Activated CD4-positive, alpha-beta T cell treated with anti-CD3 and anti-CD28 coated beads for 36 hours (primary cell): ENCODE data around the gene C11orf86. TPM values are rescaled to one million over a fixed set of nuclear protein-coding genes. Genes with fewer than 3 reads are reported as not detected.

Experiments
- ATAC-seq: fragments of 200-7000 bp; cut with Tn5 transposase; one replicate; pipeline ENCODE4 v1.10.0; 2021; ENCODE audit warnings: mild to moderate bottlenecking, moderate library complexity
- CTCF ChIA-PET: fragments of 350-600 bp; sonication (Branson Sonifier 250); formaldehyde crosslinking; loops from one replicate; lab custom pipeline; 2021; ENCODE audit warnings: antibody characterized with exemption; lab: Charles Lee
- POLR2A ChIA-PET: fragments of 350-600 bp; sonication (Branson Sonifier 250); formaldehyde crosslinking; loops from one replicate; lab custom pipeline; 2021; ENCODE audit warnings: antibody characterized with exemption, inconsistent platforms; lab: Charles Lee
- DNase-seq: peaks from one replicate; pipeline ENCODE4 v3.0.0-alpha.2; 2020
- H3K27ac Mint-ChIP-seq: one replicate; pipeline ENCODE4 v1.8.0; 2021; ENCODE audit warnings: mixed read lengths
- H3K27me3 Mint-ChIP-seq: one replicate; pipeline ENCODE4 v1.8.0; 2021; ENCODE audit warnings: mixed read lengths
- H3K36me3 Mint-ChIP-seq: one replicate; pipeline ENCODE4 v1.8.0; 2021; ENCODE audit warnings: low read depth, mixed read lengths
- H3K4me1 Mint-ChIP-seq: one replicate; pipeline ENCODE4 v1.8.0; 2021; ENCODE audit warnings: mixed read lengths
- H3K4me3 Mint-ChIP-seq: one replicate; pipeline ENCODE4 v1.8.0; 2021; ENCODE audit warnings: mild to moderate bottlenecking, moderate library complexity, mixed read lengths
- H3K9me3 Mint-ChIP-seq: one replicate; pipeline ENCODE4 v1.8.0; 2021; ENCODE audit warnings: low read depth, mixed read lengths
- intact Hi-C, 2 experiments: fragments of 100-400 bp; cut with DNase I in 1 of 2; cut with micrococcal nuclease in 1 of 2; formaldehyde crosslinking; loops; one replicate each; pipeline versions ENCODE4 v1.14.2 to v1.15.1; 2022 to 2024; cut with DNase I, micrococcal nuclease
- total RNA-seq, 2 experiments: library from RNA; stranded (reverse); gene quantifications; one replicate each; pipeline ENCODE4 v1.2.3, GENCODE V29; 2021

Gene C11orf86
- total RNA-seq, 2 experiments from 2014 or later, result not detected

DNA sequence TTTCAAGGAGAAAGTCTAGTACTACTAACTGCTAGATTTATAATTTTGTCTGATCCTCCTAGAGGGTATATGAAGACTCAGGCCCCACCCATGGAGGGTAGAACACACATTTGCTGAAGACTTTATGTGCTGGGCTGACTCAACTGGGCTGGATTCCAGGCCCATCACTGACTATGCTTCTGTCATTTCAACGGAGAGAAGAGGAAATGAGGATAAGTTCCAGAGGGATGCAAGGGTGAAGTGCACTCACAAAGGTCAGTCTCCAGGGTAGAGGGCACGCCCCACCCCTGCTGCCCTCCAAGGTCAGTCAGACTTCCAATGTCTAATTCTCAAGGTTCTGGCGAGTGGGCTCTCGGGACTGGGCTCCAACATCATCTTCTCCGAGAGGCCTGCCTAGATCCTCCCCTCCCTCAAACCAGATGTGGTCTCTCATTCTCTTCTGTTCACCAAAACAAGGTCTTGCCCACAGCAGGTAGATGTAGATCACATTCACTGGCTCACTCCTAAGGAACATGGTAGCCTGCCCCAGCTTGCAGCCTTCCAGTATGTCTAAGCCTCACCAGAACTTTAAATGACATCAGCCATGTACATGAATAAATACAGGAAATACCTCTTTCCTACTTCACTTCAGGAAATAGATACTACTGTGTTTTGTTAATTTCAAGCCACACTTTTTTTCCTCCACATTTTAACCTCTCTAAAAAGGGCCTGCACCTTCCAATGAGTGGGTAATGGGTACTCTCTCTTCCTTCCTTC, 7.3 kb upstream of the C11orf86 start:
- H3K27me3 Mint-ChIP-seq, result peaks cover 7% of the 10 kb centered on the region
- intact Hi-C loops, result no loop called here
- CTCF ChIA-PET, result no interaction called here
- H3K4me3 Mint-ChIP-seq, result no peak overlapping the region
- POLR2A ChIA-PET, result no interaction called here
- H3K4me1 Mint-ChIP-seq, result peaks cover 17% of the 10 kb centered on the region
- H3K27ac Mint-ChIP-seq, result no peak overlapping the region
- no peak for DNase-seq
- no peaks in the 10 kb centered on the region for H3K9me3 Mint-ChIP-seq
- ATAC-seq, result no peak
- no peaks in the 10 kb centered on the region for H3K36me3 Mint-ChIP-seq

DNA sequence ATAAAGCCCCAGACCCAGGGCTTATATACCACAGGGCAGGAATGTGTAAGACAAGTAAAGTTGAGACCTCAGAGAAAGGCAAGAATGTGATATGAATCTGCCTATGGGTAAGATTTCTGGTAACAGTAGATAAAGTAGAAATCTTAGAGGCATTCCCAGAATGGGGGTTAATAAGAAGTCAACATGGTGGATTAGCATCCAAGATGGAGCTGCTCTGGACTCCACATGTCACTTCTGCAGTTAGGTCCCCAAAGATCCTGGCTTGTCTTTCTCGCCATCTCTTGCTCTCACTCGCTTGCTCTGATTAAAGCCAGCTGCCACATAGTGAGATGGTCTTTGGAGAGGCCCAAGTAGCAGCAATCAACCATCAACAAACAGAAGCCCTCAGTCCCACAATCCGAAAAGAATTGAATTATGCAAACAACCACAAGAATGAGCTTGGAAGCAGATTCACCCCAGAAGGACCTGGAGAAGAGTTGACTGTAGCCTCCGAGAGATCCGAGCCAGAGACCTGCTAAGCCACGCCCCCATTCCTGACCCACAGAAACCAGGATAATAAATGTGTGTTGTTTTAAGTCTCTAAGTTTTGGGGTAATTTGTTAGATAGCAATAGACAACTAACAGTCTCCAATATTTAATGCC, 5.4 kb upstream of the C11orf86 start:
- ChIA-PET CTCF (no interaction called here), POLR2A (no interaction called here)
- Mint-ChIP-seq H3K36me3 (no peaks in the 10 kb centered on the region), H3K4me3 (no peak overlapping the region), H3K27ac (no peak overlapping the region), H3K9me3 (no peaks in the 10 kb centered on the region), H3K4me1 (peaks cover 17% of the 10 kb centered on the region), H3K27me3 (peaks cover 8% of the 10 kb centered on the region)
- DNase-seq, result no peak
- ATAC-seq, result no peak
- intact Hi-C loops, result loop anchor here in 1 of 2 experiments (1.0 to 2.0 kb wide), 2 partner anchors 11 to 77 kb away; partner anchors contain the start of gene PC

DNA sequence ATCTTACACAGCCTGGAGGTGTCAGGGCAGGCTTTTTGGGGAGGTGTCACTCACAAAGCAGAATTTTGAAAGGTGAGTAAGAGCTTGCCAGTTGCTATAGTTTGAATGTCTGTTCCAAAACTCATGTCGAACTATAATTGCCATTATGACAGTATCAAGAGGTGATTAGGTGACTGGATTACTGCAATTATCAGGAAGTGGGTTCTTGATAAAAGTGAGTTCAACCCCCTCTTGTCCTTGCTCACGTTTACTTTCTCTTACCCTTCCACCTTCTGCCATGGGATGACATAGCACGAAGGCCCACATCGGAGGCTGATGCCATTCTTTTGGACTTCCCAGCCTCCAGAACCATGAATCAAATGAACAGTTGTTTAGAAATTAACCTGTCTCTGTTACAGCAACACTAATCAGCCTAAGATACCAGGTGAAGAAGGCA, 4.7 kb upstream of the C11orf86 start:
- H3K27me3 Mint-ChIP-seq, result peaks cover 9% of the 10 kb centered on the region
- POLR2A ChIA-PET, result interaction anchor here (1.0 kb wide), 1 partner anchor 20 kb away, joined by 3 read pairs; no protein-coding TSS in a partner anchor
- no peak overlapping the region for H3K4me3 Mint-ChIP-seq
- intact Hi-C loops, result loop anchor here in 1 of 2 experiments (1.0 to 2.0 kb wide), 2 partner anchors 12 to 78 kb away; partner anchors contain the start of gene PC
- DNase-seq (no peak), ATAC-seq (peak; percentile 59)
- no peaks in the 10 kb centered on the region for H3K9me3 Mint-ChIP-seq
- H3K27ac Mint-ChIP-seq, result no peak overlapping the region
- H3K4me1 Mint-ChIP-seq, result peaks cover 17% of the 10 kb centered on the region
- no peaks in the 10 kb centered on the region for H3K36me3 Mint-ChIP-seq
- CTCF ChIA-PET, result interaction anchor here (0.6 to 1.2 kb wide), 3 partner anchors 11 to 660 kb away, joined by 3 to 4 read pairs (median 3); no protein-coding TSS in a partner anchor

DNA sequence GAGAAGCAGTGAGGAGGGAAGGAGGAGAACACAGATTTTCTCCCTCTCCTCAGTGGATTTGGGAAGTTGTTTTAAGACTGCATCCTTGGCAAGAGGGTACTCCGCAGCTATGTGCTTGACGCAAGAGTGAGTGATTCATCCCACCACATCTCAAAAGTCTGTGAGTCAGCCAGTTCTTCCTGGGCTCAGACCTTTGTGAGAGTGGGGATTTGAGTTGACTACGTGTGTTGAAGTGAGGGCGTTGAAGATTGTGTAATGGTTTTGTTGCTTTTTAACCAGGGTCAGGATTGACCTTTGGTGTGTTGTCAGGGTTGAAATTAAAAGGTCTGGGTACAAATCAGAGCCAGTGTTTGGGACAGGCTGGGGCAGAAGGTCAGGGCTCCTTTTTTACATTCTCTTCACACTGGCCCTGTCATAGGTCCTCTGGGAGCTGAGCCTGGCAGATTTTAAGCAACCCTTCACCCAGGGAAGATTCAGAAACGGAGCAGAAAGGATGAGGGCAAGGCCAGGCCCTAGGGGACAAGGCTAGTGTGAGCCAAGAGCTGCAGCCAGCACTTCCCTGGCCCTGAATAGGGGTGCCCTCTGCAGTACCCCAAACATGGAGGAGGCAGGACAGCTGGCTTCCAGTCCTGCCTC, 4.2 kb upstream of the C11orf86 start:
- Mint-ChIP-seq H3K27me3 (peaks cover 13% of the 10 kb centered on the region), H3K9me3 (no peaks in the 10 kb centered on the region), H3K36me3 (no peaks in the 10 kb centered on the region), H3K4me3 (no peak overlapping the region), H3K27ac (peak overlapping the region; percentile 24), H3K4me1 (peaks cover 17% of the 10 kb centered on the region)
- intact Hi-C loops, result loop anchor here in 1 of 2 experiments (1.0 to 2.0 kb wide), 2 partner anchors 13 to 78 kb away; partner anchors contain the start of gene PC
- ATAC-seq, result peak; percentile 98
- POLR2A ChIA-PET, result interaction anchor here (1.0 kb wide), 1 partner anchor 21 kb away, joined by 3 read pairs; no protein-coding TSS in a partner anchor
- CTCF ChIA-PET, result interaction anchor here (0.6 to 1.2 kb wide), 5 partner anchors 12 to 659 kb away, joined by 3 to 4 read pairs (median 3); no protein-coding TSS in a partner anchor
- DNase-seq, result peak; percentile 57

- H3K9me3 Mint-ChIP-seq, result no peaks in the 10 kb centered on the region
- DNase-seq, result no peak
- ChIA-PET CTCF (interaction anchor here (1.0 to 1.2 kb wide), 3 partner anchors 12 to 585 kb away, joined by 3 to 4 read pairs (median 3); no protein-coding TSS in a partner anchor), POLR2A (no interaction called here)
- peaks cover 13% of the 10 kb centered on the region for H3K27me3 Mint-ChIP-seq
- no peak overlapping the region for H3K27ac Mint-ChIP-seq
- intact Hi-C loops, result loop anchor here in 1 of 2 experiments (2.0 kb wide), 1 partner anchor 79 kb away; no protein-coding TSS in a partner anchor
- no peak overlapping the region for H3K4me3 Mint-ChIP-seq
- H3K4me1 Mint-ChIP-seq, result peaks cover 17% of the 10 kb centered on the region
- H3K36me3 Mint-ChIP-seq, result no peaks in the 10 kb centered on the region
- no peak for ATAC-seq
Measured at GRCh38 chr11:66971488-66971887, 3.6 kb upstream of the C11orf86 start.

DNA sequence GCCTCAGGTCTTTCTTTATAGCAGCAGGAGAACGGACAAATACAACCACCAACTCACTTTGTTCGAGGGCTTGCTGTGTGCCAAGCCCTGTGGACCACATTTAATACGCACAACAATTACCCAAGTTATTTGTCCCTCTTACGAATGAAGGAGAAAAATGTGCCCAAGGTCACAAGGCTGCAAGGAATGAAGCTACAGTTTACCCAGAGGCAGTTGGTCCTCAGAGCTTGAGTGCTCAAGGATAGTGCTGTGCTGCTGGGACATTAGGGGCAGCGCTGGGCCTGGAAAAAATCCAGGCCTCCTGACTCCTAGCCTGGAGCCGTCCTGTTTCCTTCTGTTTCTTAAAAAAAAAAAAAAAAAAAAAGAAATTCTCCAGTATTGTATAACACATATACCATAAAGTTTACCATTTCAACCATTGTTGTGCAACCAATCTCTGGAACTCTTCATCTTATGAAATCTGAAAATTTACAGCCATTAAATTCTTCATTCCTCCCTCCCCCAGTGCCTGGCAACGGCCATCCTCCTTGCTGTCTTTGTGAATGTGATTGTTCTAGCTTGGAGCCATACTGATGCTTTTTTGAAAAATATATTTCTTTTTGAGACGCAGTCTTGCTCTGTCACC, 1.0 kb upstream of the C11orf86 start:
- Mint-ChIP-seq H3K27me3 (peaks cover 13% of the 10 kb centered on the region), H3K4me3 (no peak overlapping the region), H3K4me1 (peaks cover 14% of the 10 kb centered on the region), H3K36me3 (no peaks in the 10 kb centered on the region), H3K27ac (no peak overlapping the region), H3K9me3 (peaks cover 3% of the 10 kb centered on the region)
- no peak for DNase-seq
- ChIA-PET CTCF (interaction anchor here (0.5 kb wide), 1 partner anchor 30 kb away, joined by 3 read pairs; no protein-coding TSS in a partner anchor), POLR2A (no interaction called here)
- ATAC-seq, result no peak
- intact Hi-C loops, result no loop called here

DNA sequence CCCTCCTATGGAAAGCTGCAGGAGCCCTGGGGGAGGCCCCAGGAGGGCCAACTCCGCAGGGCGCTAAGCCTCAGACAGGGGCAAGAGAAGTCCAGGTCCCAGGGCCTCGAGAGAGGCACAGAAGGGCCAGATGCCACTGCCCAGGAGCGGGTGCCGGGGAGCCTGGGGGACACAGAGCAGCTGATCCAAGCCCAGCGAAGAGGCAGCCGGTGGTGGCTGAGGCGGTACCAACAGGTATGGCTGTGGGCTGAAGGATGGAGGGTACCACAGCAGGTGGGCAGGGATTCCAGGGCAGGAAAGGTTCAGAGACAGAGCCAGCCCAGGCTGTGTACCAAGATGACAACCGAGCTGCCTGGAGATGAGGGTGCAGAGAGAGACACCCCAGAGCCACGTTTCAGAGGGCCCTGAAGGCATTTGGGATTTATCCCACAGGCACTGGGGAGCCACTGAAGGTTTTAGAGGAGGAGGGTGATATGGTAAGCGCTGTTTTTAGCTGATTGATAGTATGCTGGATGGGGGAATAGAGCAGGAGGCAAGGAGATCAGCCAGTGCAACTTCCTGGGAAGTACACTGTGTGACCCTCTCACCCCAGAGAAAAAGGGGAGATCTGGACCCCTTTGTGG, 412 bp downstream of the C11orf86 start:
- H3K4me1 Mint-ChIP-seq, result peaks cover 9% of the 10 kb centered on the region
- no peak overlapping the region for H3K27ac Mint-ChIP-seq
- DNase-seq, result no peak
- H3K9me3 Mint-ChIP-seq, result peaks cover 5% of the 10 kb centered on the region
- peaks cover 13% of the 10 kb centered on the region for H3K27me3 Mint-ChIP-seq
- ChIA-PET CTCF (interaction anchor here (0.7 to 1.7 kb wide), 8 partner anchors 18 to 157 kb away, joined by 3 to 5 read pairs (median 4); partner anchors contain the start of gene PC), POLR2A (interaction anchor here (0.6 kb wide), 1 partner anchor 124 kb away, joined by 3 read pairs; no protein-coding TSS in a partner anchor)
- no peak for ATAC-seq
- peaks cover 2% of the 10 kb centered on the region for H3K36me3 Mint-ChIP-seq
- intact Hi-C loops, result loop anchor here in 1 of 2 experiments (2.0 kb wide), 1 partner anchor 281 kb away; no protein-coding TSS in a partner anchor
- H3K4me3 Mint-ChIP-seq, result no peak overlapping the region

DNA sequence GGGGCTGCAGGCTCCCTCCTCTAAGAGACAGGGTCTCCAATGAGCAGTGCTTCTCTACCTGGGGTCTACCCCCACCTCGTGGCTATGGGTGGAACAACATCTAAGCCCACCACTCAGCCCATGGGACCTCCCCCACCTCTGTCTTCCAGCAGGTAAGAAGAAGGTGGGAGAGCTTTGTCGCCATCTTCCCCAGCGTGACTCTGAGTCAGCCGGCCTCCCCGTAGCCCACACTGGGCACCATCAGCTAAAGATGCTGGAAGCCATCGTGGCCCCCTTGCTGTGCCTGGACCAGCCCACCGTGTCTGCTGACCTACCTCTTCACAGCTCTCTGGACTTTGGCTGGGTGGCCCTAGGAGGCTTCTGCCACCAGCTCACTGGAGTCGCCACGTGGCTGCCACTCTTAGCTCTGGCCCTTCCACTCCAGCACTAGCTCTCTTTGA, 944 bp downstream of the C11orf86 start:
- POLR2A ChIA-PET, result interaction anchor here (0.6 kb wide), 1 partner anchor 124 kb away, joined by 3 read pairs; no protein-coding TSS in a partner anchor
- DNase-seq (peak; percentile 49), ATAC-seq (peak; percentile 55)
- intact Hi-C loops, result loop anchor here in 1 of 2 experiments (2.0 kb wide), 1 partner anchor 281 kb away; no protein-coding TSS in a partner anchor
- peaks cover 2% of the 10 kb centered on the region for H3K36me3 Mint-ChIP-seq
- peaks cover 5% of the 10 kb centered on the region for H3K9me3 Mint-ChIP-seq
- H3K4me1 Mint-ChIP-seq, result peaks cover 4% of the 10 kb centered on the region
- H3K27me3 Mint-ChIP-seq, result peaks cover 10% of the 10 kb centered on the region
- CTCF ChIA-PET, result interaction anchor here (0.7 to 1.7 kb wide), 8 partner anchors 17 to 504 kb away, joined by 3 to 5 read pairs (median 4); partner anchors contain the start of gene PC
- no peak overlapping the region for H3K27ac Mint-ChIP-seq
- H3K4me3 Mint-ChIP-seq, result no peak overlapping the region

DNA sequence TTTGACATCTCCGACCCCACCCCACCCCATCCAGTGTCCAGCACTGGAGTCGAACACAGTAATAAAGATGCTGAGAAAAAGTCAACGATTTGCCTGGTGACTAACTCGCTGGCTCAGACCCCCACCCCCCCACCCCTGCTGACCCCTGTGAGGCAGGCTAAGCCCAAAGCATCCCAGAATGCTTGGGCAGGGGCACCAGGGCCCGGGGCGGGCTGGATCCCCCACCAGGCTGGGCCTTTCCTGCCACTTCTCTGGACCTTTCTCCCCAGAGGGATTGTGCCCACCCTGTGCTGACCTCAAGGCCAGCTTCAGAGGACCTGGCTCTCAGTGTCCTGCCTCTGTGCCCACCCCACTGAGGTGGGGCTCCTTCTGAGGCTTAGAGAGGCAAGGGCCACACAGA, 1.8 kb downstream of the C11orf86 start:
- ChIA-PET POLR2A (no interaction called here), CTCF (interaction anchor here (0.7 to 1.7 kb wide), 4 partner anchors 18 to 505 kb away, joined by 3 to 5 read pairs (median 4); partner anchors contain the start of gene PC)
- peaks cover 1% of the 10 kb centered on the region for H3K4me1 Mint-ChIP-seq
- H3K4me3 Mint-ChIP-seq, result no peak overlapping the region
- H3K9me3 Mint-ChIP-seq, result peaks cover 5% of the 10 kb centered on the region
- ATAC-seq, result no peak
- no peak overlapping the region for H3K27ac Mint-ChIP-seq
- peaks cover 9% of the 10 kb centered on the region for H3K27me3 Mint-ChIP-seq
- H3K36me3 Mint-ChIP-seq, result peaks cover 2% of the 10 kb centered on the region
- no peak for DNase-seq
- intact Hi-C loops, result loop anchor here in 1 of 2 experiments (2.0 kb wide), 1 partner anchor 282 kb away; no protein-coding TSS in a partner anchor

GRCh38 chr11:66978229-66978628, 3.1 kb downstream of the C11orf86 start:
- Mint-ChIP-seq H3K4me1 (peaks cover 5% of the 10 kb centered on the region), H3K9me3 (peaks cover 5% of the 10 kb centered on the region), H3K27me3 (peaks cover 5% of the 10 kb centered on the region), H3K4me3 (no peak overlapping the region), H3K36me3 (peaks cover 2% of the 10 kb centered on the region), H3K27ac (no peak overlapping the region)
- ChIA-PET CTCF (no interaction called here), POLR2A (no interaction called here)
- ATAC-seq (no peak), DNase-seq (no peak)
- intact Hi-C loops, result no loop called here
